ENCODE data around the gene TAF7. TPM values are rescaled to one million over a fixed set of nuclear protein-coding genes. Genes with fewer than 3 reads are reported as not detected.
"Not testable (repeated sequence)": the region's sequence is repeated elsewhere in the genome, so short reads cannot be mapped to it uniquely, and the experiment has no call there.

TAF7 gene
- total RNA-seq, 1 donor from 2014 or later, result 157 TPM

- Histone ChIP-seq H3K36me3 (no peaks in the 10 kb centered on the region), H3K4me3 (no peak overlapping the region), H3K9me3 (ENCODE audit: low read depth) (peaks cover 5% of the 10 kb centered on the region), H3K9ac (no peak overlapping the region), H4K20me1 (ENCODE audit: low read depth) (no peaks in the 10 kb centered on the region), H3K27me3 (no peaks in the 10 kb centered on the region), H3K4me2 (no peak overlapping the region), H3K27ac (no peak overlapping the region), H3K4me1 (no peaks in the 10 kb centered on the region), H3K79me2 (ENCODE audit: low read depth) (no peaks in the 10 kb centered on the region), H2AFZ (replicated peaks) (no peak overlapping the region), H3F3A (ENCODE audit: low read depth) (no peaks in the 10 kb centered on the region)
- DNase-seq (ENCODE audit: low spot score), result no peak
- Mint-ChIP-seq H3K27ac (no peak overlapping the region), H3K4me3 (no peak overlapping the region), H3K36me3 (peaks cover 5% of the 10 kb centered on the region), H3K4me1 (no peaks in the 10 kb centered on the region), H3K27me3 (ENCODE audit: insufficient read depth, low read depth) (peaks cover 2% of the 10 kb centered on the region), H3K9me3 (peaks cover 56% of the 10 kb centered on the region)
- TF ChIP-seq EZH2 (IDR thresholded peaks at IDR 0.05), result no peak
- no peak for TF ChIP-seq EZH2phosphoT487 (IDR thresholded peaks at IDR 0.05)
- no peak for TF ChIP-seq CTCF (IDR thresholded peaks at IDR 0.05)
These were observed 31.0 kb upstream of the TAF7 start for GRCh38 chr5:141351591-141351990.

GRCh38 chr5:141349917-141350619 lies 29.5 kb upstream of the TAF7 start, which contains the start of gene PCDHGB1:
PCDHGB1 (plus strand) TSS chr5:141350099; CDS start chr5:141350261, 162 bp downstream.
- H4K20me1 ChIP-seq (ENCODE audit: low read depth), result no peaks in the 10 kb centered on the region
- no peak within 1 kb of the TSS for H3K9ac ChIP-seq
- peaks cover 5% of the 10 kb centered on the region for H3K9me3 ChIP-seq (ENCODE audit: low read depth)
- TF ChIP-seq EZH2 (IDR thresholded peaks at IDR 0.05), result no peak
- TF ChIP-seq EZH2phosphoT487 (IDR thresholded peaks at IDR 0.05), result no peak
- peak; percentile 63 for TF ChIP-seq CTCF (IDR thresholded peaks at IDR 0.05)
- H3K27ac ChIP-seq, result no peak within 1 kb of the TSS
- Mint-ChIP-seq H3K36me3 (peaks cover 9% of the 10 kb centered on the region), H3K27ac (no peak within 1 kb of the TSS), H3K4me1 (no peaks in the 10 kb centered on the region), H3K27me3 (ENCODE audit: insufficient read depth, low read depth) (no peaks in the 10 kb centered on the region), H3K4me3 (no peak within 1 kb of the TSS), H3K9me3 (peaks cover 53% of the 10 kb centered on the region)
- peak within 1 kb of the TSS; percentile 0 for H3K4me3 ChIP-seq
- H3K4me1 ChIP-seq, result no peaks in the 10 kb centered on the region
- H3F3A ChIP-seq (ENCODE audit: low read depth), result no peaks in the 10 kb centered on the region
- H2AFZ ChIP-seq (replicated peaks), result peak within 1 kb of the TSS; percentile 99
- no peaks in the 10 kb centered on the region for H3K27me3 ChIP-seq
- H3K79me2 ChIP-seq (ENCODE audit: low read depth), result no peaks in the 10 kb centered on the region
- DNase-seq (ENCODE audit: low spot score), result peak; percentile 76
- peak within 1 kb of the TSS; percentile 42 for H3K4me2 ChIP-seq
- H3K36me3 ChIP-seq, result no peaks in the 10 kb centered on the region

- not testable (repeated sequence) for H3K36me3 Mint-ChIP-seq; H3K4me2 ChIP-seq; H3K36me3 ChIP-seq; H3K4me1 Mint-ChIP-seq; H3K4me3 Mint-ChIP-seq; H4K20me1 ChIP-seq (ENCODE audit: low read depth); H3K27me3 ChIP-seq; DNase-seq (ENCODE audit: low spot score); H3K9ac ChIP-seq; H2AFZ ChIP-seq (replicated peaks); H3K4me3 ChIP-seq; H3K27ac ChIP-seq; H3K79me2 ChIP-seq (ENCODE audit: low read depth); H3K27ac Mint-ChIP-seq; H3F3A ChIP-seq (ENCODE audit: low read depth); H3K27me3 Mint-ChIP-seq (ENCODE audit: insufficient read depth, low read depth); H3K4me1 ChIP-seq
- H3K9me3 Mint-ChIP-seq, result peaks cover 60% of the 10 kb centered on the region
- peaks cover 10% of the 10 kb centered on the region for H3K9me3 ChIP-seq (ENCODE audit: low read depth)
These were observed 25.4 kb upstream of the TAF7 start for GRCh38 chr5:141346017-141346416.

- Histone ChIP-seq H3F3A (ENCODE audit: low read depth) (no peaks in the 10 kb centered on the region), H3K9me3 (ENCODE audit: low read depth) (peaks cover 10% of the 10 kb centered on the region), H3K4me2 (no peak overlapping the region), H4K20me1 (ENCODE audit: low read depth) (no peaks in the 10 kb centered on the region), H3K27me3 (no peaks in the 10 kb centered on the region), H2AFZ (replicated peaks) (no peak overlapping the region), H3K79me2 (ENCODE audit: low read depth) (no peaks in the 10 kb centered on the region), H3K4me3 (no peak overlapping the region), H3K9ac (no peak overlapping the region), H3K36me3 (no peaks in the 10 kb centered on the region), H3K27ac (no peak overlapping the region), H3K4me1 (no peaks in the 10 kb centered on the region)
- no peak for DNase-seq (ENCODE audit: low spot score)
- Mint-ChIP-seq H3K4me3 (no peak overlapping the region), H3K36me3 (peaks cover 4% of the 10 kb centered on the region), H3K9me3 (peaks cover 54% of the 10 kb centered on the region), H3K27ac (no peak overlapping the region), H3K27me3 (ENCODE audit: insufficient read depth, low read depth) (peaks cover 3% of the 10 kb centered on the region), H3K4me1 (no peaks in the 10 kb centered on the region)
- no peak for TF ChIP-seq CTCF (IDR thresholded peaks at IDR 0.05)
- TF ChIP-seq EZH2 (IDR thresholded peaks at IDR 0.05), result no peak
- TF ChIP-seq EZH2phosphoT487 (IDR thresholded peaks at IDR 0.05), result no peak
These were observed 24.7 kb upstream of the TAF7 start for GRCh38 chr5:141345327-141345726.
